Measurements from ENCODE around the gene TTLL8. TPM values are rescaled to one million over a fixed set of nuclear protein-coding genes. Genes with fewer than 3 reads are reported as not detected.

Gene TTLL8
- total RNA-seq, 4 donors from 2014 or later = not detected

GRCh38 chr22:50080077-50080465, 22.0 kb upstream of the TTLL8 start:
- 92% methylated on average over 12 of the region's 13 CpGs for WGBS
- TF ChIP-seq POLR2A (IDR thresholded peaks at IDR 0.05; ENCODE audit: low read depth) (no peak), EP300 (IDR thresholded peaks at IDR 0.05) (no peak), POLR2AphosphoS5 (IDR thresholded peaks at IDR 0.05) (no peak), CTCF (IDR thresholded peaks at IDR 0.05) (no peak)
- H3K27ac ChIP-seq (replicated peaks in 1 of 4) = no peak overlapping the region

GRCh38 chr22:50078761-50079160, 20.7 kb upstream of the TTLL8 start:
- DNase-seq (ENCODE audit: extremely low spot score) = no peak
- no peaks in the 10 kb centered on the region for H3K4me1 ChIP-seq
- H3K27ac ChIP-seq (replicated peaks in 1 of 4) = no peak overlapping the region
- no peaks in the 10 kb centered on the region for H3K36me3 ChIP-seq
- 90% methylated on average over 9 of the region's 9 CpGs for WGBS
- peaks cover 0 to 47% (median 0%) of the 10 kb centered on the region in 4 donors for H3K27me3 ChIP-seq
- TF ChIP-seq POLR2A (IDR thresholded peaks at IDR 0.05; ENCODE audit: low read depth) = no peak
- TF ChIP-seq POLR2AphosphoS5 (IDR thresholded peaks at IDR 0.05) = no peak
- no peak for TF ChIP-seq EP300 (IDR thresholded peaks at IDR 0.05)
- no peak for TF ChIP-seq CTCF (IDR thresholded peaks at IDR 0.05)
- intact Hi-C loops (cut with DNase I) = no loop called here
- no peak overlapping the region for H3K4me3 ChIP-seq
- H3K9me3 ChIP-seq = no peaks in the 10 kb centered on the region

More at GRCh38 chr22:50080077-50080465, 22.0 kb upstream of the TTLL8 start:
- no peaks in the 10 kb centered on the region for H3K36me3 ChIP-seq
- H3K4me3 ChIP-seq = no peak overlapping the region
- DNase-seq (ENCODE audit: extremely low spot score) = no peak
- H3K4me1 ChIP-seq = no peaks in the 10 kb centered on the region
- H3K27me3 ChIP-seq = peaks cover 0 to 47% (median 2%) of the 10 kb centered on the region in 4 donors
- H3K9me3 ChIP-seq = no peaks in the 10 kb centered on the region
- intact Hi-C loops (cut with DNase I) = no loop called here

- no peaks in the 10 kb centered on the region for H3K36me3 ChIP-seq
- no peak for DNase-seq (ENCODE audit: extremely low spot score)
- no peaks in the 10 kb centered on the region for H3K9me3 ChIP-seq
- H3K27me3 ChIP-seq = peaks cover 0 to 46% (median 0%) of the 10 kb centered on the region in 4 donors
- intact Hi-C loops (cut with DNase I) = no loop called here
- no peak overlapping the region for H3K27ac ChIP-seq (replicated peaks in 1 of 4)
- no peak for TF ChIP-seq EP300 (IDR thresholded peaks at IDR 0.05)
- no peak for TF ChIP-seq POLR2AphosphoS5 (IDR thresholded peaks at IDR 0.05)
- TF ChIP-seq CTCF (IDR thresholded peaks at IDR 0.05) = no peak
- no peak for TF ChIP-seq POLR2A (IDR thresholded peaks at IDR 0.05; ENCODE audit: low read depth)
- no peaks in the 10 kb centered on the region for H3K4me1 ChIP-seq
- no peak overlapping the region for H3K4me3 ChIP-seq
- 94% methylated on average over 13 of the region's 13 CpGs for WGBS
These were observed 20.1 kb upstream of the TTLL8 start for GRCh38 chr22:50078246-50078645.

- Histone ChIP-seq H3K36me3 (no peaks in the 10 kb centered on the region), H3K9me3 (no peaks in the 10 kb centered on the region), H3K27ac (replicated peaks in 1 of 4) (no peak overlapping the region), H3K27me3 (peaks cover 0 to 47% (median 0%) of the 10 kb centered on the region in 4 donors), H3K4me1 (no peaks in the 10 kb centered on the region), H3K4me3 (no peak overlapping the region)
- 80% methylated on average over 27 of the region's 43 CpGs for WGBS
- no peak for DNase-seq (ENCODE audit: extremely low spot score)
- intact Hi-C loops (cut with DNase I) = no loop called here
- TF ChIP-seq CTCF (IDR thresholded peaks at IDR 0.05) (no peak), POLR2A (IDR thresholded peaks at IDR 0.05; ENCODE audit: low read depth) (no peak), EP300 (IDR thresholded peaks at IDR 0.05) (no peak), POLR2AphosphoS5 (IDR thresholded peaks at IDR 0.05) (no peak)
These were observed 18.8 kb upstream of the TTLL8 start for GRCh38 chr22:50076646-50077535.

Data from esophagus muscularis mucosa (tissue), 4 donors.